K562 (cell line): ENCODE measurements around the gene PPAT. TPM values are rescaled to one million over a fixed set of nuclear protein-coding genes. Genes with fewer than 3 reads are reported as not detected.

Source experiments
- HMG20B ChIP-seq: fragments of 250-450 bp; sonication (Bioruptor Pico); IDR thresholded peaks from 2 replicates; pipeline ENCODE4 v1.5.0; 2021; ENCODE audit warnings: mild to moderate bottlenecking
- NBN ChIP-seq: fragments of 450-650 bp; IDR thresholded peaks from 2 replicates; pipeline ENCODE4 v1.6.1; 2016; ENCODE audit warnings: low read depth, mild to moderate bottlenecking
- RB1 ChIP-seq: fragments of 450-650 bp; IDR thresholded peaks from 2 replicates; pipeline ENCODE4 v1.6.1; 2017; ENCODE audit warnings: low read depth, mild to moderate bottlenecking
- SMARCA5 ChIP-seq: fragments of 450-650 bp; IDR thresholded peaks from 2 replicates; pipeline ENCODE4 v1.6.1; 2016
- SMC3 ChIP-seq: conservative IDR thresholded peaks from 2 replicates; pipeline ENCODE4 v1.6.1; 2011; ENCODE audit warnings: low read depth, low read length, improper control_type of control experiment; ENCODE audit not compliant: insufficient read depth
- TEAD2 ChIP-seq: fragments of 450-650 bp; IDR thresholded peaks from 2 replicates; pipeline ENCODE4 v1.6.1; 2016; ENCODE audit warnings: missing genetic modification characterization, control low read depth, missing compliant biosample characterization
- WHSC1 ChIP-seq: IDR thresholded peaks from one replicate; pipeline ENCODE4 v1.6.1; 2012; ENCODE audit warnings: low read length, control low read depth, inconsistent platforms
- ZC3H8 ChIP-seq: fragments of 450-650 bp; IDR thresholded peaks from 2 replicates; pipeline ENCODE4 v1.6.1; 2017
- ZNF184 ChIP-seq: sonication (generic); formaldehyde crosslinking; IDR thresholded peaks from 2 replicates; pipeline ENCODE4 v1.5.0; 2020; ENCODE audit warnings: missing genetic modification reagents
- polyA plus RNA-seq, 8 experiments: library from polyadenylated mRNA; depleted of rRNA in 4 of 8; stranded (reverse) in 5 of 8; unstranded in 3 of 8; fragments of >200 nt; fragmentation: Nextera tagmentation in 2 of 8; fragmentation: Illumina TruSeq in 1 of 8; extraction: Ambion mirVana in 2 of 8; extraction: Trizol in 1 of 8; gene quantifications; 2 replicates each; pipeline versions ENCODE4 v1.2.1 to v1.2.3, GENCODE V29; 2011 to 2014; ENCODE audit warnings: inconsistent platforms in 1 of 8, missing spikeins in 1 of 8
- total RNA-seq, 7 experiments: library from RNA; depleted of rRNA in 6 of 7; stranded (reverse); fragments of >200 nt in 6 of 7; fragmentation: Illumina TruSeq in 2 of 7; extraction: Trizol in 2 of 7; gene quantifications; 2 replicates each; pipeline versions ENCODE4 v1.2.1 to v1.2.3, GENCODE V29; 2011 to 2021; ENCODE audit warnings: low replicate concordance in 1 of 7
- TF ChIP-seq, protein P1 (sequence below): fragments of 200-600 bp; sonication (generic); IDR thresholded peaks from one replicate; pipeline ENCODE4 v1.6.1; 2012; ENCODE audit warnings: mild to moderate bottlenecking, low read depth, low read length, inconsistent platforms
- TF ChIP-seq, protein P2 (sequence below), 2 experiments: IDR thresholded peaks in 1 of 2; conservative IDR thresholded peaks in 1 of 2; 2 replicates each; pipeline ENCODE4 v1.6.1; 2016; ENCODE audit warnings: low read depth in 2 of 2, mild to moderate bottlenecking in 1 of 2, missing compliant biosample characterization in 1 of 2, missing genetic modification characterization in 1 of 2, moderate library complexity in 1 of 2

Gene PPAT
- total and polyA plus RNA-seq, 9 of the 15 experiments (the other 6 are each of a cell fraction or from before 2014, with no cell fraction given): 36.2 to 75.8 (median 55.5) TPM

DNA sequence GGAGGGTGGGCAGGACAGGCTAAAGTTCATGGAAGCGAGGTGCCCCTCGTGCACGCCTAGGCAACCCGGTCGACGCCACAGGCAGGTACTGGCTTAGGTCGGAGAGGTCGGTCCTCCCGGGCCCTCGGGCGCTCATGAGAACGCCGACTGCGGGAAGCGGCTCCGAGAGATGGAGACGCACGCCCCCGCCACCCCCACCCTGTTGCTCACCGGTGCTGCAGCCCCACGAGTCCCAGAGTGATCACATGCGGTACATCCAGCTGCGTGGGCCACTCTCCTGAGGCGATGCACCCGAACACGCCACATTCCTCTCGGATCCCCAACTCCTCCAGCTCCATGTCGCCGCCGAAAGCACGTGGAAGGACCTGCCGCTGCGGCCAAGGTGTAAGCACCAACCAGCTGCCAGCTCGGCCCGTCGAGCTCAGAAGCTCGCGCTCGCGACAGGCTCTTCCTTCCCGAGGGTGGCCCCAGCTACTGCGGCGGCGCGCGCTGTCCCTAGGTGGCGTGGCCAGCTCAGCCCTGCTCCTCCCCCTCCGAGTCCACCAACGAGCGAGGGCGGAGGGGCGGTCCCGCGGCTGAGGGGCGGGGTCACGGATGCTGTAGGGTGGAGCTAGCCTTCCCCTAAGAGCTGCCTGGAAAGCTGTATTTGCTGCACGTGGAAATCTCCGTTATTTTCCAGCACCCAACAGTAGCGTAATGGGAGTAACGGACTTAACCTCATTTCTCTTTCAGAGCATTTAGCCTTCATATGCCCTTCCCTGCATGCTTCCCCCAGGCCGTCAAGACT is at the start of gene PPAT (continued):
- TF ChIP-seq, protein P1, sequence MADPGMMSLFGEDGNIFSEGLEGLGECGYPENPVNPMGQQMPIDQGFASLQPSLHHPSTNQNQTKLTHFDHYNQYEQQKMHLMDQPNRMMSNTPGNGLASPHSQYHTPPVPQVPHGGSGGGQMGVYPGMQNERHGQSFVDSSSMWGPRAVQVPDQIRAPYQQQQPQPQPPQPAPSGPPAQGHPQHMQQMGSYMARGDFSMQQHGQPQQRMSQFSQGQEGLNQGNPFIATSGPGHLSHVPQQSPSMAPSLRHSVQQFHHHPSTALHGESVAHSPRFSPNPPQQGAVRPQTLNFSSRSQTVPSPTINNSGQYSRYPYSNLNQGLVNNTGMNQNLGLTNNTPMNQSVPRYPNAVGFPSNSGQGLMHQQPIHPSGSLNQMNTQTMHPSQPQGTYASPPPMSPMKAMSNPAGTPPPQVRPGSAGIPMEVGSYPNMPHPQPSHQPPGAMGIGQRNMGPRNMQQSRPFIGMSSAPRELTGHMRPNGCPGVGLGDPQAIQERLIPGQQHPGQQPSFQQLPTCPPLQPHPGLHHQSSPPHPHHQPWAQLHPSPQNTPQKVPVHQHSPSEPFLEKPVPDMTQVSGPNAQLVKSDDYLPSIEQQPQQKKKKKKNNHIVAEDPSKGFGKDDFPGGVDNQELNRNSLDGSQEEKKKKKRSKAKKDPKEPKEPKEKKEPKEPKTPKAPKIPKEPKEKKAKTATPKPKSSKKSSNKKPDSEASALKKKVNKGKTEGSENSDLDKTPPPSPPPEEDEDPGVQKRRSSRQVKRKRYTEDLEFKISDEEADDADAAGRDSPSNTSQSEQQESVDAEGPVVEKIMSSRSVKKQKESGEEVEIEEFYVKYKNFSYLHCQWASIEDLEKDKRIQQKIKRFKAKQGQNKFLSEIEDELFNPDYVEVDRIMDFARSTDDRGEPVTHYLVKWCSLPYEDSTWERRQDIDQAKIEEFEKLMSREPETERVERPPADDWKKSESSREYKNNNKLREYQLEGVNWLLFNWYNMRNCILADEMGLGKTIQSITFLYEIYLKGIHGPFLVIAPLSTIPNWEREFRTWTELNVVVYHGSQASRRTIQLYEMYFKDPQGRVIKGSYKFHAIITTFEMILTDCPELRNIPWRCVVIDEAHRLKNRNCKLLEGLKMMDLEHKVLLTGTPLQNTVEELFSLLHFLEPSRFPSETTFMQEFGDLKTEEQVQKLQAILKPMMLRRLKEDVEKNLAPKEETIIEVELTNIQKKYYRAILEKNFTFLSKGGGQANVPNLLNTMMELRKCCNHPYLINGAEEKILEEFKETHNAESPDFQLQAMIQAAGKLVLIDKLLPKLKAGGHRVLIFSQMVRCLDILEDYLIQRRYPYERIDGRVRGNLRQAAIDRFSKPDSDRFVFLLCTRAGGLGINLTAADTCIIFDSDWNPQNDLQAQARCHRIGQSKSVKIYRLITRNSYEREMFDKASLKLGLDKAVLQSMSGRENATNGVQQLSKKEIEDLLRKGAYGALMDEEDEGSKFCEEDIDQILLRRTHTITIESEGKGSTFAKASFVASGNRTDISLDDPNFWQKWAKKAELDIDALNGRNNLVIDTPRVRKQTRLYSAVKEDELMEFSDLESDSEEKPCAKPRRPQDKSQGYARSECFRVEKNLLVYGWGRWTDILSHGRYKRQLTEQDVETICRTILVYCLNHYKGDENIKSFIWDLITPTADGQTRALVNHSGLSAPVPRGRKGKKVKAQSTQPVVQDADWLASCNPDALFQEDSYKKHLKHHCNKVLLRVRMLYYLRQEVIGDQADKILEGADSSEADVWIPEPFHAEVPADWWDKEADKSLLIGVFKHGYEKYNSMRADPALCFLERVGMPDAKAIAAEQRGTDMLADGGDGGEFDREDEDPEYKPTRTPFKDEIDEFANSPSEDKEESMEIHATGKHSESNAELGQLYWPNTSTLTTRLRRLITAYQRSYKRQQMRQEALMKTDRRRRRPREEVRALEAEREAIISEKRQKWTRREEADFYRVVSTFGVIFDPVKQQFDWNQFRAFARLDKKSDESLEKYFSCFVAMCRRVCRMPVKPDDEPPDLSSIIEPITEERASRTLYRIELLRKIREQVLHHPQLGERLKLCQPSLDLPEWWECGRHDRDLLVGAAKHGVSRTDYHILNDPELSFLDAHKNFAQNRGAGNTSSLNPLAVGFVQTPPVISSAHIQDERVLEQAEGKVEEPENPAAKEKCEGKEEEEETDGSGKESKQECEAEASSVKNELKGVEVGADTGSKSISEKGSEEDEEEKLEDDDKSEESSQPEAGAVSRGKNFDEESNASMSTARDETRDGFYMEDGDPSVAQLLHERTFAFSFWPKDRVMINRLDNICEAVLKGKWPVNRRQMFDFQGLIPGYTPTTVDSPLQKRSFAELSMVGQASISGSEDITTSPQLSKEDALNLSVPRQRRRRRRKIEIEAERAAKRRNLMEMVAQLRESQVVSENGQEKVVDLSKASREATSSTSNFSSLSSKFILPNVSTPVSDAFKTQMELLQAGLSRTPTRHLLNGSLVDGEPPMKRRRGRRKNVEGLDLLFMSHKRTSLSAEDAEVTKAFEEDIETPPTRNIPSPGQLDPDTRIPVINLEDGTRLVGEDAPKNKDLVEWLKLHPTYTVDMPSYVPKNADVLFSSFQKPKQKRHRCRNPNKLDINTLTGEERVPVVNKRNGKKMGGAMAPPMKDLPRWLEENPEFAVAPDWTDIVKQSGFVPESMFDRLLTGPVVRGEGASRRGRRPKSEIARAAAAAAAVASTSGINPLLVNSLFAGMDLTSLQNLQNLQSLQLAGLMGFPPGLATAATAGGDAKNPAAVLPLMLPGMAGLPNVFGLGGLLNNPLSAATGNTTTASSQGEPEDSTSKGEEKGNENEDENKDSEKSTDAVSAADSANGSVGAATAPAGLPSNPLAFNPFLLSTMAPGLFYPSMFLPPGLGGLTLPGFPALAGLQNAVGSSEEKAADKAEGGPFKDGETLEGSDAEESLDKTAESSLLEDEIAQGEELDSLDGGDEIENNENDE: no peak
- no peak for TF ChIP-seq HMG20B (CRISPR knock-in tag)
- TF ChIP-seq, protein P2, sequence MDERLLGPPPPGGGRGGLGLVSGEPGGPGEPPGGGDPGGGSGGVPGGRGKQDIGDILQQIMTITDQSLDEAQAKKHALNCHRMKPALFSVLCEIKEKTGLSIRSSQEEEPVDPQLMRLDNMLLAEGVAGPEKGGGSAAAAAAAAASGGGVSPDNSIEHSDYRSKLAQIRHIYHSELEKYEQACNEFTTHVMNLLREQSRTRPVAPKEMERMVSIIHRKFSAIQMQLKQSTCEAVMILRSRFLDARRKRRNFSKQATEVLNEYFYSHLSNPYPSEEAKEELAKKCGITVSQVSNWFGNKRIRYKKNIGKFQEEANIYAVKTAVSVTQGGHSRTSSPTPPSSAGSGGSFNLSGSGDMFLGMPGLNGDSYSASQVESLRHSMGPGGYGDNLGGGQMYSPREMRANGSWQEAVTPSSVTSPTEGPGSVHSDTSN (CRISPR knock-in tag; IDR thresholded peaks at IDR 0.05; ENCODE audit: low read depth): no peak
- TF ChIP-seq, protein P2 (tag; conservative IDR thresholded peaks at IDR 0.05; ENCODE audit: low read depth): no peak
- peak; percentile 31; the same call in 1 of the 2 replicates for TF ChIP-seq SMARCA5
- TF ChIP-seq SMC3: no peak
- TF ChIP-seq WHSC1: no peak
- TF ChIP-seq ZC3H8: no peak
- TF ChIP-seq TEAD2 (tag): no peak
- TF ChIP-seq RB1: no peak
- peak; percentile 60 for TF ChIP-seq NBN
- no peak for TF ChIP-seq ZNF184
